Subcutaneous abdominal adipose tissue (tissue), 5 donors: ENCODE data around the gene PRRX2.
"Not testable (repeated sequence)": the region's sequence is repeated elsewhere in the genome, so short reads cannot be mapped to it uniquely, and the experiment has no call there.

Source experiments
- H3K27ac ChIP-seq: one replicate; pipeline ENCODE4 v1.7.0; 2013; ENCODE audit warnings: low read depth, mild to moderate bottlenecking, inconsistent platforms, low read length, moderate library complexity
- H3K27me3 ChIP-seq, 5 donors: one replicate each; pipeline ENCODE4 v1.7.0; 2013; ENCODE audit warnings: low read length in 5 of 5, inconsistent platforms in 1 of 5; ENCODE audit not compliant: control insufficient read depth in 5 of 5, insufficient read depth in 4 of 5
- H3K36me3 ChIP-seq, 5 donors: one replicate each; pipeline ENCODE4 v1.7.0; 2013; ENCODE audit warnings: low read length in 5 of 5; ENCODE audit not compliant: control insufficient read depth in 5 of 5, insufficient read depth in 5 of 5
- H3K4me1 ChIP-seq, 5 donors: one replicate each; pipeline ENCODE4 v1.7.0; 2013; ENCODE audit warnings: low read length in 5 of 5, mild to moderate bottlenecking in 3 of 5, moderate library complexity in 1 of 5; ENCODE audit not compliant: control insufficient read depth in 5 of 5, insufficient read depth in 5 of 5
- H3K4me3 ChIP-seq, 5 donors: one replicate each; pipeline ENCODE4 v1.7.0; 2013; ENCODE audit warnings: low read length in 5 of 5, low read depth in 1 of 5
- H3K9ac ChIP-seq, 5 donors: one replicate each; pipeline ENCODE4 v1.7.0; 2013; ENCODE audit warnings: low read length in 5 of 5, mild to moderate bottlenecking in 4 of 5, moderate library complexity in 3 of 5
- H3K9me3 ChIP-seq, 5 donors: one replicate each; pipeline ENCODE4 v1.7.0; 2013; ENCODE audit warnings: low read length in 5 of 5; ENCODE audit not compliant: control insufficient read depth in 5 of 5
- donor health status: healthy.
- donor health status: healthy.
- donor health status: healthy.
- donor health status: healthy.
- donor health status: healthy.

Gene PRRX2

DNA sequence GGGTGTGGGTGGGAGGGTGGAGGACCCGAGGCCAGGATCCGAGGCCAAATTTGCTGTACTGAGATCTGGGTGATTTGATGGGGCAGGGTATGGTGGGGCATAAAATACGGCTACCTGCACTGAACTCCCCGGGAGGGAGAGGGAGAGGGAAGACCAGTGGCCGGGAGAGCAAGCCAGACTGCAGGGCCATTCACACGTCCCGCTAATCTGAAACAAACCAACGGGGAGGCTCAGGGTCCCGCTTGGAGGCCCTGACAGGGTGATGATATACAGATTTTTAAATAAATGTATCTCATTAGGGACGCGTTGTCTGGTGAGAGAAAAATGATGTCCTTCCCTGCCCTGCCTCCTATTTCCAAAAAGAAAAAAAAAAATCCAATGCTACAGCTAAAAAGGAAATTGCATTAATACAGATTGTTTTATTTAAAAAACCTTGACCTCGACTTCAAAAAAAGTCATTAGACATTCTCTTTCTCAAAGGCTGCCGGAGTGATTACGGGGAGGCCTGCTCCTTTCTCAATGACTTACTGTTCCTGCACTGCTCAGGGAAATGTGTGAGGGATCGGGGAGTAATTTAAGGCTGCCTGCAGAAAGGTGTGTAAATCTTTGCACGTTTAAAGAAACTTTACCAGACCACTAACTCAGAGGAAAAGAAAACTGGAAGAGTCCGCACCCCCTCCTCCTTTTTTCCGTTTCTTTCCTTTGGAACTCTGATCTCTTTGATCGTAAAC is 11.5 kb upstream of the PRRX2 start:
- H3K27ac ChIP-seq, result no peak overlapping the region

DNA sequence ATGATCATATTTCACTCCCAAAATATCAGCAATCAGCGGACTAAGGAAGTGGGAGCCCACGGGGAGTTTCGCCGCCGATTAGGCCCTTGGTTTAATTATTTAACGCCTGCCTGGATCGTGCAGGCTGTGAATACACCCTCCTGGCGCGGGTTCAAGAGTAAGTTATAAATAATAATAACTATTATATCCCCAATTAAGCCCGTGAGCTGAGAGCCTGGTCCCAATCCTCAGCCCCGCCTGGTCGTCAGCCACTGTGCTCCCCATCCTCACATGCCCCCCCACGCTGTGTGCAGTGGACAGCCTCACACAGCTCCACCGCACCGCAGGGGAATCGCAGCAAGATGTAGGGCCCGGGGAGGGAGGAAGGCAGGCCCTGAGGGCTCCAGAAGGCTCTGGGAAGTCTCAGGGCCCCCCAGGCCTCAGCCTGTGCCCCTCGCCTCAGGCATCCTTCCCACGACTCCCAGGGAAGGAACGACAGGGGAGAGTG is 10.8 kb upstream of the PRRX2 start:
- H3K4me3 ChIP-seq, result no peak overlapping the region
- no peak overlapping the region for H3K27ac ChIP-seq
- peaks cover 0 to 3% (median 0%) of the 10 kb centered on the region in 5 donors for H3K27me3 ChIP-seq
- H3K4me1 ChIP-seq, result peaks cover 0 to 11% (median 0%) of the 10 kb centered on the region in 5 donors
- no peaks in the 10 kb centered on the region for H3K9me3 ChIP-seq
- no peaks in the 10 kb centered on the region for H3K36me3 ChIP-seq
- peak overlapping the region in 1 of 5 donors; percentile 35 for H3K9ac ChIP-seq

More for the DNA sequence above, 11.5 kb upstream of the PRRX2 start:
- Histone ChIP-seq H3K4me1 (peaks cover 0 to 11% (median 0%) of the 10 kb centered on the region in 5 donors), H3K9ac (peak overlapping the region in 1 of 5 donors; percentile 35), H3K4me3 (no peak overlapping the region), H3K27me3 (peaks cover 0 to 3% (median 0%) of the 10 kb centered on the region in 5 donors), H3K9me3 (no peaks in the 10 kb centered on the region), H3K36me3 (no peaks in the 10 kb centered on the region)

DNA sequence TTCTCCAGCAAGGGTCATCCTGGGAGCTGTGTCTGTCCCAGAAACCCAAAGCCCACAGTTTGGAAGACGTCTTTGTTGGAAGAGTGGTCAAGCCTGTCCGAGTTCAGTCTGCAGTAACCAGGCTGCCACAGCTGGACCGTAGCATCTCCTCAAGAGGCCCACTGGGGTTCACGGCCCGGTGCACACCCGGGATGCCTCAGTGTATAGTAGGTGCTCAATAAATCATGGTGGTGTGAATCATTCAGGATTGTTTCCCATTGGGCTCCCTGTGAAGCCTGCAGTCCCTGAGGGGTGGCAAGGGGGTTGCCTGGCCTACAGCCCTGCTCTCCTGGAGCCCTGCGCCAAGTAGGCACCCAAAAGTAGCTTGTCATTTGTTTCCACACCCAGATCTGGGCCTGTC is 10.3 kb upstream of the PRRX2 start:
- Histone ChIP-seq H3K27ac (no peak overlapping the region), H3K9me3 (no peaks in the 10 kb centered on the region), H3K36me3 (no peaks in the 10 kb centered on the region), H3K9ac (no peak overlapping the region), H3K4me3 (no peak overlapping the region), H3K27me3 (peaks cover 0 to 3% (median 0%) of the 10 kb centered on the region in 5 donors), H3K4me1 (peaks cover 0 to 11% (median 0%) of the 10 kb centered on the region in 5 donors)

DNA sequence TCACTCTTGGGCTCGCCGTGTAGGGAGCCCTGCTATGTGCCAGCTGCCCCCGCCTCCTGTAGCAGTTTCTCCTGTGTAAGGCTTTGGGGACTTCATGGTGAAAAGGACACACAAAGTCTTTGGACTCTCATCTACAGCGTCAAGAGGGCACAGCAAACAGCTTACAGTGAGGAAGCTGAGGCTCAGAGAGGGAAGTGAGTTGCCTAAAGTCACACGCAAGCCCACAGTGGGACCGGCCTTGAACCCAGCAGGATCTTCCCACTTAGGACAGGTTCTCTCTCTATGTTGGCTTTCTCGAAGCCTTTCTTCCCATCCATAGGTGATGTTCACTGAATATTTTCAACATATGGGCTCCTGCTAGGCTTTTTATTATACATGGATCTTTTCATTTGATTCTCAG is 9.8 kb upstream of the PRRX2 start:
- H3K9ac ChIP-seq, result no peak overlapping the region
- H3K36me3 ChIP-seq, result no peaks in the 10 kb centered on the region
- H3K4me3 ChIP-seq, result no peak overlapping the region
- peaks cover 0 to 11% (median 0%) of the 10 kb centered on the region in 5 donors for H3K4me1 ChIP-seq
- H3K9me3 ChIP-seq, result no peaks in the 10 kb centered on the region
- H3K27ac ChIP-seq, result no peak overlapping the region
- peaks cover 0 to 3% (median 0%) of the 10 kb centered on the region in 5 donors for H3K27me3 ChIP-seq

DNA sequence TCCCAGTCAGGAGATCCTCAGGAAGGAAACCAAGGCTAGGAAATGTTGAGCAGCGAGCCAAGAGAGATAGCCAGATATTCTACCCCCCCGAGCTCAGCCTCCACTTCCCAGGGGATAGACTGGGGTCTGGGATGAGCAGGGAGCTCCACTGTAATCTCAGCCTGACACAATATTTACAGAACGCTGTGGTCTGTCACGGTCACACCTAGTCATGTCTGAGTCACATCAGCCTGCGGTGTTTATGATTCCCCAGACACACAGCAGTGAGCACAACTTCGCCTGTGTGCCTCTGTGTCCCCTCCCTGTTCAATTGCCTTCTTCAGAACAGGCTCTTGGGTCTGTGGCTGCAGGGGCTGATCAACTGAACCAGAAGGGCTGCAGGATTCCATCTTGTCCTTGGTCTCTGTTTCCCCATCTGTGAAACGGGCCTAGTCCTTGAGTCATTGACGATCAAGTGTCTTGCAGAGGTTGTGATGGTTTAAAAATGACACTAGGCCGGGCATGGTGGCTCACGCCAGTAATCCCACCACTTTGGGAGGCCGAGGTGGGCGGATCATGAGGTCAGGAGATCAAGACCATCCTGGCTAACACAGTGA is 8.6 kb upstream of the PRRX2 start:
- peak overlapping the region in 1 of 5 donors; percentile 13 for H3K9ac ChIP-seq
- H3K36me3 ChIP-seq, result no peaks in the 10 kb centered on the region
- H3K4me1 ChIP-seq, result peaks cover 0 to 11% (median 0%) of the 10 kb centered on the region in 5 donors
- no peaks in the 10 kb centered on the region for H3K9me3 ChIP-seq
- H3K27ac ChIP-seq, result no peak overlapping the region
- H3K4me3 ChIP-seq, result no peak overlapping the region
- peaks cover 0 to 3% (median 0%) of the 10 kb centered on the region in 5 donors for H3K27me3 ChIP-seq

DNA sequence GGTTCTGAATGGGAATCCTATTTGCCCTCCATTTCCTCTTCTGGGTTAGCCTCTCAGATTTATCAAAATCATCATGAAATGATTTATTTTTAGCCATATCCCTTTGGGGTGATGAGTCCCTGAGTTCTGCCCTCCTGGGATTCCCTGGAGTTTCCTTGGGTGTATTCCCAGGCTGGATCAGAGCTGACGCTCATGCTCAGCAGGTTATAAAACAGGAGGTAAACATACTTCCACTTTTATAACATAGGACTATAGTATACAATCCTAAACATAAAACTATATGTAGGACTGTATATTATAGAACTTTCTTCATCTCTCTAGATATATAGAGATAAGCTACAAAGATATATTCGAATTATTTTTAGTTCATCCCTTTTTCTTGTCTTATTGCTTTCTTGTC is 4.4 kb upstream of the PRRX2 start:
- no peaks in the 10 kb centered on the region for H3K36me3 ChIP-seq
- H3K9ac ChIP-seq, result no peak overlapping the region
- H3K27me3 ChIP-seq, result peaks cover 0 to 6% (median 4%) of the 10 kb centered on the region in 5 donors
- H3K27ac ChIP-seq, result no peak overlapping the region
- H3K4me1 ChIP-seq, result peaks cover 0 to 5% (median 4%) of the 10 kb centered on the region in 5 donors
- no peaks in the 10 kb centered on the region for H3K9me3 ChIP-seq
- no peak overlapping the region for H3K4me3 ChIP-seq

DNA sequence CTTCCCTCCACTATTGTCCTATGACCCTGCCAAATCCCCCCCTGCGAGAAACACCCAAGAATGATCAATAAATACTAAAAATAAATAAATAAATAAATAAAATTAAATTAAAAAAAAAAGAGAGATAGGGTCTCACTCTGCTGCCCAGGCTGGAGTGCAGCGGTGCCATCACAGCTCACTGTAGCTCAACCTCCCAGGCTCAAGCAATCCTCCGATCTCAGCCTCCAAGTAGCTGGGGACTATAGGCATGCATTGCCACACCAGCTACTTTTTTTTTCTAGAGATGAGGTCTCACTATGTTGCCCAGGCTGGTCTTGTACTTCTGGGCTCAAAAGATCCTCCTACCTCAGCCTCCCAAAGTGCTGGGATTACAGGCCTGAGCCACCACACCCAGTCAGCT is 3.2 kb upstream of the PRRX2 start:
- H3K27me3 ChIP-seq, result peaks cover 0 to 10% (median 8%) of the 10 kb centered on the region in 5 donors
- H3K4me1 ChIP-seq, H3K9ac ChIP-seq, H3K27ac ChIP-seq, H3K4me3 ChIP-seq, H3K36me3 ChIP-seq, H3K9me3 ChIP-seq: not testable (repeated sequence)

DNA sequence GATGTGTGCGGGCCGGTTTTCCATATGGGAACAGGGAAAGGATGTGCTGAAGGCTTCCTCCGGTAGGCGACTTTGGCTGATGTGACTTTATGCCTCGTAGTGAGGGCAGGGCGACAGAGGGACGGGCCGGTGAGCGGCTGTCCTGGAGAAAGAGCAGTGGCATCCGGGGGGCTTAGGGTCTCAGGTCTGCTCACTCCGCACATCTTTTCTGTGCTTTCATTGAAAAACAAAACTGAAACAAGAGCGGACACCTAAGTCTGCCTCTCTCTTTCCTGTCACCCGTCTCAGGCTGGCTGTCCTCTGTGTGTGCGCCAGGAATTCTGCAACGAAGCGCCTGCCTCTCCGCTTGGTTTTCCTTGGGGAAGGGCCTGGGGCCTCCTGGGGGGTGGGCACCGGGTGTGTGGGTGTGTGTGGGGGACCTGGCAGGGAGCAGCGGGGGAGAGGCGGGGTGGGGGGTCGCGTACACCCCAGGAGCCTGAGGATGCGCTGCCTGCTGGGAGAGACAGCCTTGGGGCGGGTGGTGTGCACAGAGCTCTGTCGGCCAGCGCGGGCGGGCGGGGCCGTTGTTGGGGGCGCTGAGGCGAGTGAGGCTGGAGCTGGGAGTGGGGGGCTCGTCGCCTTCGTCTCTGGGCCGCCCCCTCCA is 580 bp upstream of the PRRX2 start:
- H3K9me3 ChIP-seq, result no peaks in the 10 kb centered on the region
- H3K4me3 ChIP-seq, result peak overlapping the region; percentile 21 to 70 (median 51)
- peaks cover 12 to 21% (median 14%) of the 10 kb centered on the region in 5 donors for H3K27me3 ChIP-seq
- H3K36me3 ChIP-seq, result no peaks in the 10 kb centered on the region
- H3K9ac ChIP-seq, result no peak overlapping the region
- peaks cover 0 to 8% (median 5%) of the 10 kb centered on the region in 5 donors for H3K4me1 ChIP-seq
- no peak overlapping the region for H3K27ac ChIP-seq

DNA sequence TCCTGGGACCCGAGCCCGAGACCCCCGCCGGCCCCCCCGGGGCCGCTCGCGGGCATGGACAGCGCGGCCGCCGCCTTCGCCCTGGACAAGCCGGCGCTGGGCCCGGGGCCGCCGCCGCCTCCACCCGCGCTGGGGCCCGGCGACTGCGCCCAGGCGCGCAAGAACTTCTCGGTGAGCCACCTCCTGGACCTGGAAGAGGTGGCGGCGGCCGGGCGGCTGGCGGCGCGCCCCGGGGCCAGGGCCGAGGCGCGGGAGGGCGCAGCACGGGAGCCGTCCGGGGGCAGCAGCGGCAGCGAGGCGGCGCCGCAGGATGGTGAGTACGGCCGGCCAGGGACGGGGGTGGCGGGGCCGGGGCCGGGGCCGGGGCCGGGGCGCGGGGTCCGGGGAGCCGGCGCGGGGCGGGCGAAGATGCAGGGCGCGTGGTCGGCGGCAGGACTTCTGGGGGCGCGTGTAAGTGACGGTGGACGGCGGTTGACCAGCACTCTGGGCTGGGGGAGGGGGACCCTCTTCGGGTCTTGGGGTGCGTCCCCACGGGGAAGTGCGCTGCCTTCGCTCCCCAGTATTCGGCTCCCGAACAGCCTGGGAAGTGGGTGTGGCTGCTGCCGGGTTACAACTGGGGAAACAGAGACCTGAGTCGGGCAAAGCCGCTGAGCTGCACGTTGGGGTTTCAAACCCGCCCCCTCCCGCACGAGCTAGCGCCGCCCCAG is 520 bp downstream of the PRRX2 start:
- no peaks in the 10 kb centered on the region for H3K36me3 ChIP-seq
- no peak overlapping the region for H3K9ac ChIP-seq
- peak overlapping the region in 4 of 5 donors; percentile 21 to 52 (median 45) for H3K4me3 ChIP-seq
- peaks cover 12 to 21% (median 14%) of the 10 kb centered on the region in 5 donors for H3K27me3 ChIP-seq
- H3K9me3 ChIP-seq, result no peaks in the 10 kb centered on the region
- H3K27ac ChIP-seq, result no peak overlapping the region
- H3K4me1 ChIP-seq, result peaks cover 0 to 8% (median 5%) of the 10 kb centered on the region in 5 donors
